Retinal pigment epithelial cell (primary cell): Measurements from ENCODE around the gene ITPRIP.

Source experiments
- DNase-seq: peaks from one replicate; pipeline ENCODE4 v3.0.0-alpha.2; 2010; ENCODE audit warnings: low read depth
- H3K4me3 ChIP-seq: 2 replicates; pipeline ENCODE4 v1.5.1; 2011; ENCODE audit warnings: mild to moderate bottlenecking, low read length, control low read depth, moderate library complexity
- TF ChIP-seq, protein P1 (sequence below): conservative IDR thresholded peaks from 2 replicates; pipeline ENCODE4 v1.5.1; 2011; ENCODE audit warnings: low read depth, low read length, control low read depth, inconsistent platforms

Gene ITPRIP

DNA sequence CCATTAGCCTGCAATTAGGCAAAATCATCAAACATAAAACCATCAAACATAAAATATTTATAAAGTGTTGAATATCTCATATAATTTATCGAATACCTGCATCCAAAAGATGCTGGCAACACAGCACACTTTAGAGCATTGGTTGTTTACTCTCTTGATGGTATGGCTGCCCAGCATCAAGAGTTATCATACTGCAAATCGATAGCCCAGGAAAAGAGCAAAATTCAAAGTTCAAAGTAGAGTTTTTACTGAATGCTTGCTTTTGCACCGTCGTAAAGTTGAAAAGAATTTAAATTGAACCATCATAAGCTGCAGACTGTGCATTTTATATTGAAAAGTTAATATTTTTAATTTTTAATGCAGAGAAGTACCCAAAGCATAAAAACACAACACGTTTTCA is 73.5 kb downstream of the ITPRIP start:
- H3K4me3 ChIP-seq = no peak overlapping the region
- no peak for DNase-seq
- TF ChIP-seq, protein P1, sequence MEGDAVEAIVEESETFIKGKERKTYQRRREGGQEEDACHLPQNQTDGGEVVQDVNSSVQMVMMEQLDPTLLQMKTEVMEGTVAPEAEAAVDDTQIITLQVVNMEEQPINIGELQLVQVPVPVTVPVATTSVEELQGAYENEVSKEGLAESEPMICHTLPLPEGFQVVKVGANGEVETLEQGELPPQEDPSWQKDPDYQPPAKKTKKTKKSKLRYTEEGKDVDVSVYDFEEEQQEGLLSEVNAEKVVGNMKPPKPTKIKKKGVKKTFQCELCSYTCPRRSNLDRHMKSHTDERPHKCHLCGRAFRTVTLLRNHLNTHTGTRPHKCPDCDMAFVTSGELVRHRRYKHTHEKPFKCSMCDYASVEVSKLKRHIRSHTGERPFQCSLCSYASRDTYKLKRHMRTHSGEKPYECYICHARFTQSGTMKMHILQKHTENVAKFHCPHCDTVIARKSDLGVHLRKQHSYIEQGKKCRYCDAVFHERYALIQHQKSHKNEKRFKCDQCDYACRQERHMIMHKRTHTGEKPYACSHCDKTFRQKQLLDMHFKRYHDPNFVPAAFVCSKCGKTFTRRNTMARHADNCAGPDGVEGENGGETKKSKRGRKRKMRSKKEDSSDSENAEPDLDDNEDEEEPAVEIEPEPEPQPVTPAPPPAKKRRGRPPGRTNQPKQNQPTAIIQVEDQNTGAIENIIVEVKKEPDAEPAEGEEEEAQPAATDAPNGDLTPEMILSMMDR = no peak

DNA sequence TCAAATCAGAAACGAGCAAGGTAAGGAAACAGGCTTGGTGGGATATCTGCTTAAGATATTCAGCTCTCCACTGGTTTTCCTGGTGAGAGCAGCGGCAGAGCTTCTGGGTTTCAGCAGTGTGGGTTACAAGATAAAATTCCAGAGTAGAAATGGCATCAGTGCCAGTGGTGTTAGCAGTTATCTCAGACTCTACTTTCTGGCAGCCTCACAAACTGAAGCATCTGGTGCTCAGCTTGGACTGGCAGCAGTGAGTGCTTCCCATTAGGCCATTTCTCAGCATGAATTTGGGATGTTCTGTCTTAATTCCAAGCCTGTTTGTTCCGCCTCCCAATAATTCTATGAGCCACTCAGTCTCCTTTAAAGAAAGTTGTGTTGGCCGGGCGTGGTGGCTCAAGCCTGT is 76.2 kb downstream of the ITPRIP start:
- no peak overlapping the region for H3K4me3 ChIP-seq
- TF ChIP-seq, protein P1 = no peak
- no peak for DNase-seq

DNA sequence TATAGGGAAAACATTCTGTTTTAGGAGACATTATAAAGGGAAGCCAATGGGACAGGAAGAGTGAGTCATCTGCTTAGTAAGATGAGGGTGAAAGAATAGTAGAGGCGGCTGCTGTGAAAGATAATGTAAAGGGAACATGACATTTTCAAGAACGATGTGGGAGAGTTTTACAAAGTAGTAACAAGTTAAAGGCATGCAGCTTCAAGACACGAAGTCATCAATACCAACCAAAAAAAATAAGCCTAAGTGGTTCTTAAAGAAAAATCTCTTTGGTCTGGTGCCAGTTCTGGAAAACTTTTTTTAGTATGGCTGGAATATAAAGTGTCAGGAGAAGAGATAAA is 77.5 kb downstream of the ITPRIP start:
- no peak overlapping the region for H3K4me3 ChIP-seq
- DNase-seq = no peak
- TF ChIP-seq, protein P1 = no peak

DNA sequence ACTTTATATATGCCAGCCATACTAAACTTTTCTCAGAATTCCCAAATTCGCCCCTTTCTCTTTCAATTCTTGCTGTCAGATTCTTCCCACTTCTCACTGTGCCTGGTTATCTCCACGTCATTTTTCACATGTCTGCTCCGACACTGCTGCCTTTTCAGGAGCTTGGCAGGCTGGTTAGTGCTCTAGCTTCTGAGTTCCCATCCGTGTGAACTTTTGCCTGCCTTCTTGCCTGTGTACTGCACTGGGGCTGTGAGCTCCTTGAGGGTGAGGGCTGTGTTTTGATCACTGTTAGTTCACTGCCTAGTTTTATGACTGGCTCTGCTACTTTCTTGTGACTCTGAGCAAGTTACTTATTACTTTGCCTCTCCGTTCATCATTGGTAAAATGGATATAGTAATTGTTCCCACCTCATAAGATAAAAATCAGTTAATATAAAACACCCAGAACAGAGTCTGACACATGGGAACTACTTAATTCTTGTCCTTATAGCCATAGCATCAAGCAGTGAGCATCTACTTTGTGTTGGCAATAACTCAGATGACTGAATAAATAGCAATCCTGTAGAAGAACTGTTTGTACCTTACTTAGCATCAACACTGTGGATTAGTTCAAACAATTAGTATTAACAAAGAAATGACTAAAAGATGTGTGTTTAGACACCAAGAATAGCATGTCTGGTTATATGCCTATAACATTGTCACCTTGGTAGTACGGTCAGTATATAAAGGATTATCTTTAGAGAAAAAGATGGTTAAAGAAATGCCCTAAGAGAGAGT is 78.1 kb downstream of the ITPRIP start:
- TF ChIP-seq, protein P1 = no peak
- H3K4me3 ChIP-seq = no peak overlapping the region
- no peak for DNase-seq
